Rectal smooth muscle tissue (tissue), 1 donor: ENCODE data around the gene XYLT1.
"Not testable (repeated sequence)": the region's sequence is repeated elsewhere in the genome, so short reads cannot be mapped to it uniquely, and the experiment has no call there.

Experiments
- H3K27ac ChIP-seq: one replicate; pipeline ENCODE4 v1.7.0; 2013; ENCODE audit warnings: low read depth, low read length, inconsistent platforms
- H3K27me3 ChIP-seq: one replicate; pipeline ENCODE4 v1.7.0; 2013; ENCODE audit warnings: low read length; ENCODE audit not compliant: control insufficient read depth, insufficient read depth
- H3K36me3 ChIP-seq: one replicate; pipeline ENCODE4 v1.7.0; 2013; ENCODE audit warnings: low read length; ENCODE audit not compliant: control insufficient read depth, insufficient read depth
- H3K4me1 ChIP-seq: one replicate; pipeline ENCODE4 v1.7.0; 2013; ENCODE audit warnings: low read length; ENCODE audit not compliant: control insufficient read depth, insufficient read depth
- H3K4me3 ChIP-seq: one replicate; pipeline ENCODE4 v1.7.0; 2013; ENCODE audit warnings: low read length
- H3K9ac ChIP-seq: one replicate; pipeline ENCODE4 v1.7.0; 2013; ENCODE audit warnings: low read length

XYLT1 gene, protein sequence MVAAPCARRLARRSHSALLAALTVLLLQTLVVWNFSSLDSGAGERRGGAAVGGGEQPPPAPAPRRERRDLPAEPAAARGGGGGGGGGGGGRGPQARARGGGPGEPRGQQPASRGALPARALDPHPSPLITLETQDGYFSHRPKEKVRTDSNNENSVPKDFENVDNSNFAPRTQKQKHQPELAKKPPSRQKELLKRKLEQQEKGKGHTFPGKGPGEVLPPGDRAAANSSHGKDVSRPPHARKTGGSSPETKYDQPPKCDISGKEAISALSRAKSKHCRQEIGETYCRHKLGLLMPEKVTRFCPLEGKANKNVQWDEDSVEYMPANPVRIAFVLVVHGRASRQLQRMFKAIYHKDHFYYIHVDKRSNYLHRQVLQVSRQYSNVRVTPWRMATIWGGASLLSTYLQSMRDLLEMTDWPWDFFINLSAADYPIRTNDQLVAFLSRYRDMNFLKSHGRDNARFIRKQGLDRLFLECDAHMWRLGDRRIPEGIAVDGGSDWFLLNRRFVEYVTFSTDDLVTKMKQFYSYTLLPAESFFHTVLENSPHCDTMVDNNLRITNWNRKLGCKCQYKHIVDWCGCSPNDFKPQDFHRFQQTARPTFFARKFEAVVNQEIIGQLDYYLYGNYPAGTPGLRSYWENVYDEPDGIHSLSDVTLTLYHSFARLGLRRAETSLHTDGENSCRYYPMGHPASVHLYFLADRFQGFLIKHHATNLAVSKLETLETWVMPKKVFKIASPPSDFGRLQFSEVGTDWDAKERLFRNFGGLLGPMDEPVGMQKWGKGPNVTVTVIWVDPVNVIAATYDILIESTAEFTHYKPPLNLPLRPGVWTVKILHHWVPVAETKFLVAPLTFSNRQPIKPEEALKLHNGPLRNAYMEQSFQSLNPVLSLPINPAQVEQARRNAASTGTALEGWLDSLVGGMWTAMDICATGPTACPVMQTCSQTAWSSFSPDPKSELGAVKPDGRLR

DNA sequence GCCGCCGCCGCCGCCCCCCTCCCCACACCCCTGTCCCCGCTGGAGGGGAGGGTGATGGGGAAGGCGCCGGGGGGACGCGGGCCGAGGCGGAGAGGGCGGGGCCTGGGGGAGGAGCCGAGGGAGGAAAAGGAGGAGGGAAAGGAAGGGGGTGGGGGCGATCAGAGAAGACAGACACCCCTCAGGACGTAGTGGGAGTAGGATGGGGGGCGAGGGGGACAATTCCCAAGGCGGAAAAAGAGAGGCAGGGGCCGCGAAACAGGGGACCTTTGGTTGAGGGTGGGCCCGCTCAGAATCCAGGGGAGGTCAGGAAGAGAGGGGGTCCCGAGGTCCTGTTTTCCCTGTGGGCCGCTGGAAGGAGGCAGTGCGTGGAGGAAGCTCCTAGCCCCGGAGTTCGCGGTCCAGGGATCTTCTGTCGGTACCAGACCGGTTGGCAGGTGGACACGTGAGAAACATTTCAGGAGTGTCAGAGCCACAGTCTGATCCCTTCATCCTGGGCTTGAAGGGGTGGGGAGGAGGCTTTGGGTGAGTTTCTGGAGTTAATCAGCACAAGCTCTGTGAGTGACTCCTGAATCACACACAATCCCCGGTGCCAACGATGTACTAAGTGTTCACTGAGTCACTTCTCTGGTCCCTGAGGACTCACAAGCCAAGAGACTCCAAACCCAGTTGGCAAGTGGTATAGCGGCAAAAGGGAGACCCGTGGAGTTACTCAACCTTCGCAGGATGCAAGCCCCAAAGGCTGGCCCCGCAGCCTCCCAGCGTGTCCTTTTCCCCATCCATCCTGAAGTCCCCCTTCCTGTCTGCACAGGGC is at the start of gene XYLT1:
TSS of gene XYLT1 (minus strand) at position 53 of the 811 bp plus-strand sequence. CDS start 164 bp downstream, outside the sequence.
- peak within 1 kb of the TSS; percentile 69 for H3K9ac ChIP-seq
- peaks cover 14% of the 10 kb centered on the region for H3K4me1 ChIP-seq
- peak within 1 kb of the TSS; percentile 91 for H3K4me3 ChIP-seq
- peak within 1 kb of the TSS; percentile 75 for H3K27ac ChIP-seq
- no peaks in the 10 kb centered on the region for H3K27me3 ChIP-seq
- H3K36me3 ChIP-seq = no peaks in the 10 kb centered on the region

DNA sequence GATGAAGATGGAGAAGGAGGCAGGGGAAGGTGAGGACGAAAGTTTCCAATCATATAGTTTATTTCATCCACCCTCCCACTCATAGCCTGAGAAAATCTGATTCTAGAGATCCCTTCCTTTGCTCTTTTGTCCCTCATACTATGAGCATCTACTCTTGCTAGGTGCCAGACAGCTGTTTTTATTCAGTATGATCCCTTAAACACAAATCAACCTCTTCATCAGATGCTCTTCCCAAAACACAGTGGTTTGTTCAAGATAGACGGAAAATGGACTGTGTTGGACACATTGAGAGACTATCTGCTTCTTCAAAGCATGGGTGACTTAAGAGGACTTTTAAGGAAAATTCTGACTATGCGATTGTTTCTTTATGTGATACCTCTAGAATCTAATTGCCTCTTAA is 49.4 kb upstream of the XYLT1 start:
- Histone ChIP-seq H3K9ac (no peak overlapping the region), H3K27me3 (no peaks in the 10 kb centered on the region), H3K36me3 (no peaks in the 10 kb centered on the region), H3K27ac (no peak overlapping the region), H3K4me3 (no peak overlapping the region), H3K4me1 (no peaks in the 10 kb centered on the region)

DNA sequence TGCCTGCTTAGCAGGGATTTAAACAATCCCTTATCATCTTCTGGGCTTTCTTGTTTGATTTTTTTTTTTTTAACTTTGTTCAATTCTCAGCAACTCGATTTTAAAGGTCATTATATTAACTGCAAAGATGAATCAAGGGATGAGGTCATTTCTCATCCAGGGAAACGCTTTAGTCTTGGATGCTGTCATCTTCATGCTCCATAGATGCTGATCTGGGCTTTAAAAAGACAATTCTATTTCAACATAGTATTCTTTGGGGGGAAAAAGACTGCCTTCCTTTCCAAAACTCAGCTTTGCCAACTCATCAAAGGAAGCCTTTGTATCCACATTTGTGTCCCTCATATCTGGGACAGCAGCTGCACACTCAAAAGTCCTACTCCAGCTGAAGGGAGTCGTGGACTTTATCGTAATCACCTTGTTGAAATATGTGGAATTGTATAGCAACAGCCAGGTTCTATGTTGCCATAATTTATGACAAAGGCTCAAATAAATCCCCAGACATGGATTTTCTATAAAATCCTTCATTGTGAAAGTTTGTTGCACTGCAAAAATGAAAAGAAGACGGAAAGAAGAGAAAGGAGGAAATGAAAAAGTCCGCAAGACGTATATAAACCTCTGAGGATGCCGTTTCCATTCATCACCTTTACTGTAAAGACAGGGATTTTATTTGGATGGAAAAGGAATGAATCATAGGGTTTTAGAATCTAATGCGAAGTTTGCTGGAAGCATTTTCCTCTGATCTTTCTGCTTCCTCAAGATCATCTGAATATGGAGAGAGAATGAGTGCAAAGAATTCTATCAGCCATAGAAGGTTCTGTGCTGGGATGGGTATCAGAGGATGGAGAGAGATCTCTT is 48.6 kb upstream of the XYLT1 start:
- H3K36me3 ChIP-seq = no peaks in the 10 kb centered on the region

DNA sequence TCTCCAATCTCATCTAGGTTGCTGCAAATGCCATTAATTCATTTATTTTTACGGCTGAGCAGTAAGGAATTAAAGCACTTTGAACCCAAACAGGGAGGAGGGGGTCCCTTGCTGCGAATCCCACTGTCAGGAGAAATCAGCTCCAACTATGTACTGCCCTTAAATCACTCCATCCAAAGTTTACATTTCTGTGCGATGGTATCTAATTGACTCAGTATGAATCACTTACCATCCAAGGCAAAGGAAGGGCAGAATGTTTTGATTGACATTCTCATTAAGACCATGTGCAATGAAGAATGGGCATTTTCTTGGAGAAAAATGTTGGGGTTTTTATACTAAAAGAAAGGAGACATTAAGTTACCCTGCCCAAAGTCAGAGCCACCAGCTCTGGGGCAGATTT is 47.7 kb upstream of the XYLT1 start:
- H3K4me3 ChIP-seq = no peak overlapping the region

More for the DNA sequence above, 48.6 kb upstream of the XYLT1 start:
- H3K9ac ChIP-seq = no peak overlapping the region
- H3K27me3 ChIP-seq = no peaks in the 10 kb centered on the region
- H3K4me3 ChIP-seq = no peak overlapping the region
- H3K27ac ChIP-seq = no peak overlapping the region
- H3K4me1 ChIP-seq = no peaks in the 10 kb centered on the region

DNA sequence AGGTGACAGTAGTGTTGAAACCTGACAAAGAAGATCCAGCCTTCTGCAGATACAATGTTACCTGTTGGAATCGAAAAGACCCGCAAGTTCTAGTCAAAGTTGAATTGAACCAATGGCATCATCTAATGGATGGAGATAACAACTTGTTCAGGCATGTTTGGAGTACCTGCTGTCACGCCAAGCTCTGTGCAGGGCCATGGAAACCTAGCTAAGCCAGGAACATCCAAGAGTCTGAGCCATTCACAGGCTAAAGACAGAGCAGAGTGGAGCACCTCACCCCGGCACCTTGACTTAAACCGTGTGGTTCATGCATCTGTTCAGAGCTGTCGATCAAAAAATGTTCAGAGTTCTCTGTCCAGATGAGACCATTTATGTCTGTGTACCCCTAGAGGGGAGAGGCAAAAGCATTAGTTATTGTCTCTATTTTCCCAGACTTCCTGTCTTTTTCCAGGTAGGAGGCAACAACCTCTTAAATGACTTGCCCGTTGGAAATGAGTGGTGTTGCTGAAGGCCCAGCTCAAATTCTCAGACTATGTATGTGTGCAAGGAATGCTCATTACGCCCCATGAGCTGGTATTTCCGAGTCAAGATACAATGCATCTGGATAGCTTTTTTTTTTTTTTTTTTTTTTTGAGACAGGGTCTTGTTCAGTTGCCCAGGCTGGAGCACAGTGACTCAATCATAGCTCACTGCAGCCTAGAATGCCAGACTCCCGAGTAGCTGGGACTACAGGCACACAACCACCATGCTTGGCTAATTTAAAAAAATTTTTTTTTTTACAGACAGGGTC is 44.9 kb upstream of the XYLT1 start:
- Histone ChIP-seq H3K4me3 (no peak overlapping the region), H3K27me3 (no peaks in the 10 kb centered on the region), H3K9ac (no peak overlapping the region), H3K36me3 (no peaks in the 10 kb centered on the region), H3K27ac (no peak overlapping the region), H3K4me1 (no peaks in the 10 kb centered on the region)

More for the DNA sequence above, 47.7 kb upstream of the XYLT1 start:
- H3K27ac ChIP-seq = no peak overlapping the region
- no peak overlapping the region for H3K9ac ChIP-seq
- H3K27me3 ChIP-seq = no peaks in the 10 kb centered on the region
- H3K36me3 ChIP-seq = no peaks in the 10 kb centered on the region
- no peaks in the 10 kb centered on the region for H3K4me1 ChIP-seq

DNA sequence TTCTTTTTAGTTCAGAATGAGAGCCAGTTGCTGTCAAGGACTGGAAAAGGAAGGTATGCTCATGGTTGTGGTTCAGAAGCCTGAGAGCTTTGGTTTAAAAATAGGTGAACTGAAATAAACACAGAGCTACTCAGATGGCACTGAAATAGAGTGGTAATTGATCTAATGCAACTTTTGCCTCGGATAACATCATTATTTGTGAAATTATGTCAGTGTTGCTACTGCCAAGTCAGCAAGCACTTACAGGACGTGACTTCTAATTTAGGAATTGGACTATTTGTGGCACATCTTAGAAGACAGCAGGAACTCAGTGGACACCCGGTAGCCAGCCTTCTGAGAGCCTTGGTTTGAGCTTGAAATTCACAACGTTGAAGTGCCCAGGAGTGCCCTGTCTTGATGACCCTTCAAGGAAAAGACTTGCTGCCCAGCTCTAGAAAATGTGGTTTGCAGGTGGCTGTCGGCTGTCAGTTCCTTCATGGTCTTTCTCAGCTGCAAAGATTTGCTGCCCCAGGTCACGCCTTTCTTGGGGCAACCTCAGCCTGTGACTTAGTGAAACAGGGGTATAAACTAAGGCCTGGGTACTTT is 42.0 kb upstream of the XYLT1 start:
- no peak overlapping the region for H3K4me3 ChIP-seq
- no peak overlapping the region for H3K27ac ChIP-seq
- H3K9ac ChIP-seq = no peak overlapping the region
- no peaks in the 10 kb centered on the region for H3K36me3 ChIP-seq
- H3K4me1 ChIP-seq = no peaks in the 10 kb centered on the region
- H3K27me3 ChIP-seq = no peaks in the 10 kb centered on the region

DNA sequence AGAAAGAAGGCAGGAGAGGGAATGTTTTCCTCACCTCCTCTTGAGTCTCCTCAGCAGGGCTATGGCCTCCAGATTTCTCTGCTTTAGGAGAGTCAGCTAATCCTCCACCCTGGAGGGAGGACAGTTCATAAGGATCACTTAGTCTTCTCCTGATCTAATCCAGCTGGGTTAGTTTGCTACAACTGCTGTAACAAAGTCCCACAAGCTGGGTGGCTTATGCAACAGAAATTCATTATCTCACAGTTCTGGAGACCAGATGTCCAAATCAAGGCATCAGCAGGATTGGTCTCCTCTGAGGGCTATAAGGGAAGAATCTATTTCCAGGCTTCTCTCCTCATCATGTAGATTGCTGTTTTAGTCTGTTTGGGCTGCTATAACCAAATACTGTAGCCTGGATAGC is 40.6 kb upstream of the XYLT1 start:
- no peaks in the 10 kb centered on the region for H3K27me3 ChIP-seq
- no peak overlapping the region for H3K9ac ChIP-seq
- no peaks in the 10 kb centered on the region for H3K4me1 ChIP-seq
- H3K4me3 ChIP-seq = no peak overlapping the region
- no peaks in the 10 kb centered on the region for H3K36me3 ChIP-seq
- H3K27ac ChIP-seq = no peak overlapping the region

DNA sequence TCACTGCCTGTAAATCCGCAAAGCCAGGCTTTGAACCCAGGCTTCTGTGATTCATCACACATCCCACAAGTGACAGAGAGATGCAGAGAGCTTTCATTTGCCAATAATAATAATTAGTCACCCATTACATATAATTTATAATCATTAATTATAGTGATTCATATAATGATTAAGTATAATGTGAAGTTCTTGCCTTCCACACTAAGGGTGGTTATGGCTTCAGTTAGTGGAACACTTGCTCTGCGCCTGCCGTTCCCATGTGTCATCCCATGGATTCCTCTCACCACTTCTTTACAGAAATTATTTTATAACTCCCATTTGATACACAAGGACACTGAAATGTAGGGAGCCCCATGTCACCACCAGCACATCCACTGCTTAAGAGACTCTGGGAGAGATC is 39.8 kb upstream of the XYLT1 start:
- H3K9ac ChIP-seq = no peak overlapping the region
- no peaks in the 10 kb centered on the region for H3K27me3 ChIP-seq
- H3K27ac ChIP-seq = no peak overlapping the region
- H3K4me1 ChIP-seq = no peaks in the 10 kb centered on the region
- no peaks in the 10 kb centered on the region for H3K36me3 ChIP-seq
- no peak overlapping the region for H3K4me3 ChIP-seq

DNA sequence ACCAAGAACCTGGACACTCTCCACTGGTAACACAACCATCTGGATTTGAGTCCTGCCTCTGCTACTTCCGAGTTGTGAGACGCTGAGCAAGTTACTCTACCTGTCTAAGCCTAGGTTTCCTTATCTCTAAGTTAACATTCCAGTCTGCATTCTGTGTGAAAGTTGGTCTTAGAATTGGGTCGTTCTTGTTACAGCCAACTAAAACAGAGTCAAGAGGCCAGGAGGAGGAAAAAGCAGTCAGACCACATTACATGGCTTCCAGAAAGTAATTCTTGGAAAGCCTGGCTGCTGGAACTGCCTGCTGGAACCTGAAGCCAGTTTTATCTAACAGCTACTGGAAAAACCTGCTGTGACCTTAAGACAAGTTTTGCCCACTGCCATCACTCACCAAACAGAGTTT is 38.4 kb upstream of the XYLT1 start:
- H3K27ac ChIP-seq = no peak overlapping the region
- H3K9ac ChIP-seq = no peak overlapping the region
- no peaks in the 10 kb centered on the region for H3K36me3 ChIP-seq
- H3K4me3 ChIP-seq = no peak overlapping the region
- no peaks in the 10 kb centered on the region for H3K27me3 ChIP-seq
- H3K4me1 ChIP-seq = no peaks in the 10 kb centered on the region

DNA sequence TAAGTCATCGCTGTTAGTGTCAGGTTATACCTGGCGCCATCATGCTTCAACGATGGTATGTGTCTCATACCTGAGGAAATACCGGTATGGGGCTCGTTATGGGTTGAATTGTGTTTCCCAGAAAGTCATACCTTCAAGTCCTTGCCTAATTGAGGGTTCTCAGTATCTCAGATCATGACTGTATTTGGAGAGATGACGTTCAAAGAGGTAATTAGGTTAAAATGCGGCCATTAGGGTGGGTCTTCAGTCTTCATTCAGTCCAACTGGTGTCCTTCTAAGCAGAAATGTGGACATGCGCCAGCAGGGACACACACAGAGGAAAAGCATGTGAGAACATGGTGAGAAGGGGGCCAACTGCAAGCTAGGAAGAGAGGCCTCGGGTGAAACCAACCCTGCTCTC is 37.5 kb upstream of the XYLT1 start:
- Histone ChIP-seq H3K27me3 (no peaks in the 10 kb centered on the region), H3K27ac (no peak overlapping the region), H3K9ac (no peak overlapping the region), H3K4me3 (no peak overlapping the region), H3K36me3 (no peaks in the 10 kb centered on the region), H3K4me1 (no peaks in the 10 kb centered on the region)

DNA sequence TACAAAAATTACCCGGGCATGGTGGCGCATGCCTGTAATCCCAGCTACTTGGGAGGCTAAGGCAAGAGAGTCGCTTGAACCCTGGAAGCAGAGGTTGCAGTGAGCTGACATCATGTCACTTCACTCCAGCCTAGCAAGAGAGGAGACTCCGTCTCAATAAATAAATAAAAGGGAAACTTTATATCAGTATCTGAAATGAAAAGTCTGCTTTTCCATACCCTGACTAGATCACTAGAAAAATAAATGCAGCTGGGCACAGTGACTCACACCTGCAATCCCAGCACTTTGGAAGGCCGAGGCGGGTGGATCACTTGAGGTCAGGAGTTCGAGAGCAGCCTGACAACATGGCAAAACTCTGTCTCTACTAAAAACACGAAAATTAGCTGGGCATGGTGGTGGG is 36.8 kb upstream of the XYLT1 start:
- not testable (repeated sequence) for H3K27me3 ChIP-seq, H3K9ac ChIP-seq, H3K4me3 ChIP-seq, H3K36me3 ChIP-seq, H3K27ac ChIP-seq, H3K4me1 ChIP-seq
